K562 (cell line): Measurements from ENCODE around the gene IGSF23. TPM values are rescaled to one million over a fixed set of nuclear protein-coding genes. Genes with fewer than 3 reads are reported as not detected.

Source experiments
- BHLHE40 ChIP-seq: IDR thresholded peaks from 2 replicates; pipeline ENCODE4 v1.6.1; 2011; ENCODE audit warnings: low read length, improper control_type of control experiment
- DMBX1 ChIP-seq: fragments of 250-450 bp; sonication (Bioruptor Pico); IDR thresholded peaks from 2 replicates; pipeline ENCODE4 v1.8.0; 2022; ENCODE audit warnings: inconsistent platforms, mild to moderate bottlenecking, moderate library complexity, borderline replicate concordance
- ETV1 ChIP-seq: fragments of 450-650 bp; conservative IDR thresholded peaks from 2 replicates; pipeline ENCODE4 v1.6.1; 2016; ENCODE audit warnings: missing genetic modification characterization, control low read depth, low read depth, missing compliant biosample characterization
- EZH2 ChIP-seq: IDR thresholded peaks from 2 replicates; pipeline ENCODE4 v1.6.1; 2012; ENCODE audit warnings: low read depth, mild to moderate bottlenecking, inconsistent platforms, low read length, borderline replicate concordance
- MBD2 ChIP-seq: sonication (generic); IDR thresholded peaks from 2 replicates; pipeline ENCODE4 v1.6.1; 2016; ENCODE audit warnings: low read depth, borderline replicate concordance
- MTF1 ChIP-seq: fragments of 250-450 bp; sonication (Bioruptor Pico); IDR thresholded peaks from 2 replicates; pipeline ENCODE4 v1.9.0; 2021; ENCODE audit warnings: moderate library complexity, mild to moderate bottlenecking, inconsistent platforms, borderline replicate concordance
- NBN ChIP-seq: fragments of 450-650 bp; IDR thresholded peaks from 2 replicates; pipeline ENCODE4 v1.6.1; 2016; ENCODE audit warnings: low read depth, mild to moderate bottlenecking
- NR2C2 ChIP-seq, 2 experiments: fragments of 200-800 bp in 1 of 2; sonication (Bioruptor generic) in 1 of 2; sonication (generic) in 1 of 2; formaldehyde crosslinking in 1 of 2; IDR thresholded peaks; 2 replicates each; pipeline versions ENCODE4 v1.6.1 to v1.8.0; 2016 to 2022; ENCODE audit warnings: mild to moderate bottlenecking in 1 of 2, missing compliant biosample characterization in 1 of 2, missing genetic modification characterization in 1 of 2, missing genetic modification reagents in 1 of 2
- TRIM24 ChIP-seq, 2 experiments: fragments of 450-650 bp; IDR thresholded peaks; 2 replicates each; pipeline ENCODE4 v1.6.1; 2016
- ZNF165 ChIP-seq: fragments of 250-450 bp; sonication (Bioruptor Pico); IDR thresholded peaks from 2 replicates; pipeline ENCODE4 v1.4.0; 2020; ENCODE audit warnings: borderline replicate concordance
- ZNF41 ChIP-seq: fragments of 250-450 bp; sonication (Bioruptor Pico); conservative IDR thresholded peaks from 2 replicates; pipeline ENCODE4 v1.4.0; 2020; ENCODE audit warnings: mild to moderate bottlenecking
- polyA plus RNA-seq, 8 experiments: library from polyadenylated mRNA; depleted of rRNA in 4 of 8; stranded (reverse) in 5 of 8; unstranded in 3 of 8; fragments of >200 nt; fragmentation: Nextera tagmentation in 2 of 8; fragmentation: Illumina TruSeq in 1 of 8; extraction: Ambion mirVana in 2 of 8; extraction: Trizol in 1 of 8; gene quantifications; 2 replicates each; pipeline versions ENCODE4 v1.2.1 to v1.2.3, GENCODE V29; 2011 to 2014; ENCODE audit warnings: inconsistent platforms in 1 of 8, missing spikeins in 1 of 8
- total RNA-seq, 7 experiments: library from RNA; depleted of rRNA in 6 of 7; stranded (reverse); fragments of >200 nt in 6 of 7; fragmentation: Illumina TruSeq in 2 of 7; extraction: Trizol in 2 of 7; gene quantifications; 2 replicates each; pipeline versions ENCODE4 v1.2.1 to v1.2.3, GENCODE V29; 2011 to 2021; ENCODE audit warnings: low replicate concordance in 1 of 7
- TF ChIP-seq, protein P1 (sequence below), 2 experiments: fragments of 450-650 bp; IDR thresholded peaks; 2 replicates each; pipeline ENCODE4 v1.6.1; 2018; ENCODE audit warnings: mild to moderate bottlenecking in 2 of 2, low read depth in 1 of 2; ENCODE audit not compliant: partially characterized antibody in 2 of 2
- TF ChIP-seq, protein P2 (sequence below): fragments of 450-650 bp; IDR thresholded peaks from 2 replicates; pipeline ENCODE4 v1.6.1; 2017; ENCODE audit warnings: antibody characterized with exemption, mild to moderate bottlenecking
- TF ChIP-seq, protein P3 (sequence below): fragments of 250-450 bp; sonication (Bioruptor Pico); IDR thresholded peaks from 2 replicates; pipeline ENCODE4 v1.4.0; 2020; ENCODE audit warnings: mild to moderate bottlenecking, moderate library complexity

IGSF23 gene
- total and polyA plus RNA-seq, 9 of the 15 experiments (the other 6 are each of a cell fraction or from before 2014, with no cell fraction given), result not detected

DNA sequence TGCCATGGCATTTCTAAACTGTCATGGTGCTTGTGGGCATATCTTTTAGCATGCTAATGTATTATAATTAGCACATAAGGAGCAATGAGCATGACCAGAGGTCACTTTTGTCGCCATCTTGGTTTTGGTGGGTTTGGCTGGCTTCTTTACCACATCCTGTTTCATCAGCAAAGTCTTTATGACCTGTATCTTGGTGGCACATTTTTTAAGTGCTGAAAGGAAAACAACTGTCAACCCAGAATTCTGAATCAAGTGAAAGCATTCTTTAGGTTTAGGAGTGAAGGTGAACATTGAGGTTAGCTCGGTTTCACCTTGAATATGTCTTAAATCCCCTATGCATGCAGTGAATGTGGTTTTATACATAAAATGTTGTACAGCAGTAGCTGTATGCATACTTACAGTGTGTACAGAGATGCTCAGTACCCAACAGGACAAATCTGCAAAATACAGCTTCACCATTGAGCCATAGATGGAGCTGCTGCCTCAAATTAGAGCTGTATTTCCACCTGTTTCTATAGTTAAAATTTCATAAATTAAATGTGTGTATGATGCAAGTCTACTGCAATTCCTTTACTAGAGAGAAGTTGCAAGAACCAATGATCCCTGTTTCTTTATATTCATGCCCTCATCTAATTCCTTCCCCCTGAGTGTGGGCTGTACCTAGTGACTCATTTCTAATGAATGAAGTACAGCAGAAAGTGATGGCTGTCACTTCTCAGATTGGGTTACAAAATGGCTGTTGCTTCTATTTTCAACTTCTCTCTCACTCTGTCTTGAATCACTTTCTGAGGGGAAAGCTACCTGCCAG is 25.2 kb upstream of the IGSF23 start (continued):
- TF ChIP-seq, protein P1, sequence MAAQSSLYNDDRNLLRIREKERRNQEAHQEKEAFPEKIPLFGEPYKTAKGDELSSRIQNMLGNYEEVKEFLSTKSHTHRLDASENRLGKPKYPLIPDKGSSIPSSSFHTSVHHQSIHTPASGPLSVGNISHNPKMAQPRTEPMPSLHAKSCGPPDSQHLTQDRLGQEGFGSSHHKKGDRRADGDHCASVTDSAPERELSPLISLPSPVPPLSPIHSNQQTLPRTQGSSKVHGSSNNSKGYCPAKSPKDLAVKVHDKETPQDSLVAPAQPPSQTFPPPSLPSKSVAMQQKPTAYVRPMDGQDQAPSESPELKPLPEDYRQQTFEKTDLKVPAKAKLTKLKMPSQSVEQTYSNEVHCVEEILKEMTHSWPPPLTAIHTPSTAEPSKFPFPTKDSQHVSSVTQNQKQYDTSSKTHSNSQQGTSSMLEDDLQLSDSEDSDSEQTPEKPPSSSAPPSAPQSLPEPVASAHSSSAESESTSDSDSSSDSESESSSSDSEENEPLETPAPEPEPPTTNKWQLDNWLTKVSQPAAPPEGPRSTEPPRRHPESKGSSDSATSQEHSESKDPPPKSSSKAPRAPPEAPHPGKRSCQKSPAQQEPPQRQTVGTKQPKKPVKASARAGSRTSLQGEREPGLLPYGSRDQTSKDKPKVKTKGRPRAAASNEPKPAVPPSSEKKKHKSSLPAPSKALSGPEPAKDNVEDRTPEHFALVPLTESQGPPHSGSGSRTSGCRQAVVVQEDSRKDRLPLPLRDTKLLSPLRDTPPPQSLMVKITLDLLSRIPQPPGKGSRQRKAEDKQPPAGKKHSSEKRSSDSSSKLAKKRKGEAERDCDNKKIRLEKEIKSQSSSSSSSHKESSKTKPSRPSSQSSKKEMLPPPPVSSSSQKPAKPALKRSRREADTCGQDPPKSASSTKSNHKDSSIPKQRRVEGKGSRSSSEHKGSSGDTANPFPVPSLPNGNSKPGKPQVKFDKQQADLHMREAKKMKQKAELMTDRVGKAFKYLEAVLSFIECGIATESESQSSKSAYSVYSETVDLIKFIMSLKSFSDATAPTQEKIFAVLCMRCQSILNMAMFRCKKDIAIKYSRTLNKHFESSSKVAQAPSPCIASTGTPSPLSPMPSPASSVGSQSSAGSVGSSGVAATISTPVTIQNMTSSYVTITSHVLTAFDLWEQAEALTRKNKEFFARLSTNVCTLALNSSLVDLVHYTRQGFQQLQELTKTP (IDR thresholded peaks at IDR 0.05; ENCODE audit: low read depth in 1 of 2, partially characterized antibody in 2 of 2), result peak; percentile 56 to 65
- TF ChIP-seq NBN, result 0 out of 2 replicates have a peak, but pooled peaks have one; percentile 30
- peak; percentile 66; the same call in 1 of the 2 replicates for TF ChIP-seq ZNF41 (CRISPR knock-in tag)
- TF ChIP-seq EZH2, result no peak
- TF ChIP-seq, protein P2, sequence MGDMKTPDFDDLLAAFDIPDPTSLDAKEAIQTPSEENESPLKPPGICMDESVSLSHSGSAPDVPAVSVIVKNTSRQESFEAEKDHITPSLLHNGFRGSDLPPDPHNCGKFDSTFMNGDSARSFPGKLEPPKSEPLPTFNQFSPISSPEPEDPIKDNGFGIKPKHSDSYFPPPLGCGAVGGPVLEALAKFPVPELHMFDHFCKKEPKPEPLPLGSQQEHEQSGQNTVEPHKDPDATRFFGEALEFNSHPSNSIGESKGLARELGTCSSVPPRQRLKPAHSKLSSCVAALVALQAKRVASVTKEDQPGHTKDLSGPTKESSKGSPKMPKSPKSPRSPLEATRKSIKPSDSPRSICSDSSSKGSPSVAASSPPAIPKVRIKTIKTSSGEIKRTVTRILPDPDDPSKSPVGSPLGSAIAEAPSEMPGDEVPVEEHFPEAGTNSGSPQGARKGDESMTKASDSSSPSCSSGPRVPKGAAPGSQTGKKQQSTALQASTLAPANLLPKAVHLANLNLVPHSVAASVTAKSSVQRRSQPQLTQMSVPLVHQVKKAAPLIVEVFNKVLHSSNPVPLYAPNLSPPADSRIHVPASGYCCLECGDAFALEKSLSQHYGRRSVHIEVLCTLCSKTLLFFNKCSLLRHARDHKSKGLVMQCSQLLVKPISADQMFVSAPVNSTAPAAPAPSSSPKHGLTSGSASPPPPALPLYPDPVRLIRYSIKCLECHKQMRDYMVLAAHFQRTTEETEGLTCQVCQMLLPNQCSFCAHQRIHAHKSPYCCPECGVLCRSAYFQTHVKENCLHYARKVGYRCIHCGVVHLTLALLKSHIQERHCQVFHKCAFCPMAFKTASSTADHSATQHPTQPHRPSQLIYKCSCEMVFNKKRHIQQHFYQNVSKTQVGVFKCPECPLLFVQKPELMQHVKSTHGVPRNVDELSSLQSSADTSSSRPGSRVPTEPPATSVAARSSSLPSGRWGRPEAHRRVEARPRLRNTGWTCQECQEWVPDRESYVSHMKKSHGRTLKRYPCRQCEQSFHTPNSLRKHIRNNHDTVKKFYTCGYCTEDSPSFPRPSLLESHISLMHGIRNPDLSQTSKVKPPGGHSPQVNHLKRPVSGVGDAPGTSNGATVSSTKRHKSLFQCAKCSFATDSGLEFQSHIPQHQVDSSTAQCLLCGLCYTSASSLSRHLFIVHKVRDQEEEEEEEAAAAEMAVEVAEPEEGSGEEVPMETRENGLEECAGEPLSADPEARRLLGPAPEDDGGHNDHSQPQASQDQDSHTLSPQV, result 0 out of 2 replicates have a peak, but pooled peaks have one; percentile 40
- TF ChIP-seq ZNF165 (CRISPR knock-in tag), result 0 out of 2 replicates have a peak, but pooled peaks have one; percentile 39
- TF ChIP-seq NR2C2 (CRISPR knock-in tag; IDR thresholded peaks at IDR 0.05), result no peak
- peak; percentile 91 for TF ChIP-seq NR2C2 (tag; IDR thresholded peaks at IDR 0.05)
- 0 out of 2 replicates have a peak, but pooled peaks have one; percentile 14 for TF ChIP-seq BHLHE40
- peak; percentile 42; the same call in 1 of the 2 replicates for TF ChIP-seq DMBX1 (CRISPR knock-in tag)
- TF ChIP-seq MTF1 (CRISPR knock-in tag), result no peak
- TF ChIP-seq, protein P3, sequence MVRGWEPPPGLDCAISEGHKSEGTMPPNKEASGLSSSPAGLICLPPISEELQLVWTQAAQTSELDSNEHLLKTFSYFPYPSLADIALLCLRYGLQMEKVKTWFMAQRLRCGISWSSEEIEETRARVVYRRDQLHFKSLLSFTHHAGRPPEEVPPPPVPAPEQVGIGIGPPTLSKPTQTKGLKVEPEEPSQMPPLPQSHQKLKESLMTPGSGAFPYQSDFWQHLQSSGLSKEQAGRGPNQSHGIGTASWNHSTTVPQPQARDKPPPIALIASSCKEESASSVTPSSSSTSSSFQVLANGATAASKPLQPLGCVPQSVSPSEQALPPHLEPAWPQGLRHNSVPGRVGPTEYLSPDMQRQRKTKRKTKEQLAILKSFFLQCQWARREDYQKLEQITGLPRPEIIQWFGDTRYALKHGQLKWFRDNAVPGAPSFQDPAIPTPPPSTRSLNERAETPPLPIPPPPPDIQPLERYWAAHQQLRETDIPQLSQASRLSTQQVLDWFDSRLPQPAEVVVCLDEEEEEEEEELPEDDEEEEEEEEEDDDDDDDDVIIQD (CRISPR knock-in tag), result peak; percentile 81; the same call in 1 of the 2 replicates
- peak; percentile 80 to 84; a peak in 3 of 4 replicates for TF ChIP-seq TRIM24 (IDR thresholded peaks at IDR 0.05)
- TF ChIP-seq MBD2, result no peak
- peak; percentile 93 for TF ChIP-seq ETV1 (tag)
